H9 (cell line): ENCODE data around the gene C3. TPM values are rescaled to one million over a fixed set of nuclear protein-coding genes. Genes with fewer than 3 reads are reported as not detected.

ENCODE experiments used
- DNase-seq: peaks from one replicate; pipeline ENCODE4 v3.0.0-alpha.2; 2017
- H2AFZ ChIP-seq: one replicate; pipeline ENCODE4 v1.6.1; 2013; ENCODE audit warnings: mild to moderate bottlenecking, low read length, control low read depth, moderate library complexity
- H2AK5ac ChIP-seq: 2 replicates; pipeline ENCODE4 v1.6.1; 2013; ENCODE audit warnings: low read length, control low read depth, mixed read lengths; ENCODE audit not compliant: insufficient read length
- H2BK120ac ChIP-seq: one replicate; pipeline ENCODE4 v1.6.1; 2013; ENCODE audit warnings: low read depth, mild to moderate bottlenecking, low read length, control low read depth, inconsistent platforms; ENCODE audit not compliant: poor library complexity, severe bottlenecking
- H2BK12ac ChIP-seq: 2 replicates; pipeline ENCODE4 v1.6.1; 2013; ENCODE audit warnings: low read length, control low read depth, mixed read lengths, low read depth; ENCODE audit not compliant: insufficient read length
- H2BK15ac ChIP-seq: 2 replicates; pipeline ENCODE4 v1.6.1; 2013; ENCODE audit warnings: low read depth, low read length, control low read depth
- H2BK20ac ChIP-seq: one replicate; pipeline ENCODE4 v1.6.1; 2013; ENCODE audit warnings: low read depth, mild to moderate bottlenecking, low read length, control low read depth, inconsistent platforms; ENCODE audit not compliant: poor library complexity, severe bottlenecking
- H2BK5ac ChIP-seq: 2 replicates; pipeline ENCODE4 v1.6.1; 2013; ENCODE audit warnings: low read length, control low read depth, mixed read lengths; ENCODE audit not compliant: insufficient read length
- H3K14ac ChIP-seq: 2 replicates; pipeline ENCODE4 v1.6.1; 2013; ENCODE audit warnings: low read length, control low read depth; ENCODE audit not compliant: insufficient read depth
- H3K18ac ChIP-seq: 2 replicates; pipeline ENCODE4 v1.6.1; 2013; ENCODE audit warnings: low read depth, mild to moderate bottlenecking, mixed read lengths, low read length, control low read depth; ENCODE audit not compliant: insufficient read length
- H3K23ac ChIP-seq: 2 replicates; pipeline ENCODE4 v1.6.1; 2013; ENCODE audit warnings: low read length, control low read depth, mixed read lengths, low read depth; ENCODE audit not compliant: insufficient read length
- H3K23me2 ChIP-seq: 2 replicates; pipeline ENCODE4 v1.6.1; 2013; ENCODE audit warnings: low read depth, mild to moderate bottlenecking, mixed read lengths, low read length, control low read depth; ENCODE audit not compliant: insufficient read length, poor library complexity, severe bottlenecking
- H3K27ac ChIP-seq: 2 replicates; pipeline ENCODE4 v1.5.1; 2013; ENCODE audit warnings: low read length, control low read depth, mixed read lengths, low read depth; ENCODE audit not compliant: insufficient read length
- H3K27me3 ChIP-seq: 2 replicates; pipeline ENCODE4 v1.6.1; 2013; ENCODE audit warnings: low read length, control low read depth, inconsistent platforms; ENCODE audit not compliant: insufficient read depth
- H3K4ac ChIP-seq: 2 replicates; pipeline ENCODE4 v1.6.1; 2013; ENCODE audit warnings: low read depth, mild to moderate bottlenecking, control low read depth, inconsistent platforms, low read length, moderate library complexity
- H3K4me1 ChIP-seq: 2 replicates; pipeline ENCODE4 v1.6.1; 2013; ENCODE audit warnings: low read length, control low read depth, inconsistent platforms; ENCODE audit not compliant: insufficient read depth
- H3K4me2 ChIP-seq: 2 replicates; pipeline ENCODE4 v1.6.1; 2013; ENCODE audit warnings: low read length, control low read depth, mixed read lengths; ENCODE audit not compliant: insufficient read length, insufficient read depth
- H3K56ac ChIP-seq: 2 replicates; pipeline ENCODE4 v1.6.1; 2013; ENCODE audit warnings: low read depth, mild to moderate bottlenecking, mixed read lengths, low read length, control low read depth; ENCODE audit not compliant: insufficient read length
- H3K79me1 ChIP-seq: 2 replicates; pipeline ENCODE4 v1.6.1; 2013; ENCODE audit warnings: low read depth, mild to moderate bottlenecking, moderate library complexity, low read length, control low read depth, inconsistent platforms; ENCODE audit not compliant: insufficient read depth, poor library complexity, severe bottlenecking
- H3K79me2 ChIP-seq: 2 replicates; pipeline ENCODE4 v1.6.1; 2013; ENCODE audit warnings: low read length, control low read depth, inconsistent platforms; ENCODE audit not compliant: insufficient read depth
- H3K9ac ChIP-seq: 2 replicates; pipeline ENCODE4 v1.6.1; 2013; ENCODE audit warnings: low read length, control low read depth, mixed read lengths; ENCODE audit not compliant: insufficient read length; ENCODE audit errors: extremely low read depth
- H3K9me3 ChIP-seq: one replicate; pipeline ENCODE4 v1.6.1; 2013; ENCODE audit warnings: low read depth, low read length, inconsistent platforms; ENCODE audit not compliant: control insufficient read depth
- H3T11ph ChIP-seq: one replicate; pipeline ENCODE4 v1.6.1; 2013; ENCODE audit warnings: mild to moderate bottlenecking, low read length, control low read depth, inconsistent platforms
- H4K20me1 ChIP-seq: one replicate; pipeline ENCODE4 v1.6.1; 2013; ENCODE audit not compliant: control insufficient read depth, insufficient read length, insufficient read depth
- H4K5ac ChIP-seq: 2 replicates; pipeline ENCODE4 v1.6.1; 2013; ENCODE audit warnings: low read depth, mild to moderate bottlenecking, mixed read lengths, low read length, control low read depth; ENCODE audit not compliant: insufficient read length
- H4K8ac ChIP-seq: replicated peaks from 2 replicates; pipeline ENCODE4 v1.6.1; 2013; ENCODE audit warnings: low read length, control low read depth, mixed read lengths, low read depth; ENCODE audit not compliant: insufficient read length
- H4K91ac ChIP-seq: 2 replicates; pipeline ENCODE4 v1.6.1; 2013; ENCODE audit warnings: low read depth, mild to moderate bottlenecking, moderate library complexity, mixed read lengths, low read length, control low read depth; ENCODE audit not compliant: insufficient read length
- H3K27ac Mint-ChIP-seq, 3 experiments: 2 replicates in 2 of 3; 3 replicates in 1 of 3; pipeline ENCODE4 v1.8.0; 2020 to 2021; ENCODE audit warnings: mixed read lengths in 3 of 3, mild to moderate bottlenecking in 1 of 3, moderate library complexity in 1 of 3
- H3K27me3 Mint-ChIP-seq: 2 replicates; pipeline ENCODE4 v1.8.0; 2021; ENCODE audit warnings: low read depth, mild to moderate bottlenecking, moderate library complexity, mixed read lengths
- H3K36me3 Mint-ChIP-seq, 3 experiments: 2 replicates in 2 of 3; 3 replicates in 1 of 3; pipeline ENCODE4 v1.8.0; 2020 to 2021; ENCODE audit warnings: low read depth in 3 of 3, mixed read lengths in 3 of 3; ENCODE audit not compliant: insufficient read depth in 1 of 3
- H3K4me1 Mint-ChIP-seq, 2 experiments: 2 replicates each; pipeline ENCODE4 v1.8.0; 2020; ENCODE audit warnings: mixed read lengths in 2 of 2
- H3K4me3 Mint-ChIP-seq, 2 experiments: 2 replicates in 1 of 2; 3 replicates in 1 of 2; pipeline ENCODE4 v1.8.0; 2020 to 2021; ENCODE audit warnings: mild to moderate bottlenecking in 2 of 2, mixed read lengths in 2 of 2, moderate library complexity in 1 of 2
- H3K9me3 Mint-ChIP-seq, 2 experiments: 2 replicates in 1 of 2; 3 replicates in 1 of 2; pipeline ENCODE4 v1.8.0; 2020; ENCODE audit warnings: mild to moderate bottlenecking in 2 of 2, mixed read lengths in 2 of 2, moderate library complexity in 1 of 2
- WGBS: extraction: QIAGEN DNeasy Blood & Tissue Kit; methylation state at CpG from one replicate; pipeline ENCODE4 v1.1.7; 2013; ENCODE audit warnings: missing lambda C conversion rate, low lambda C conversion rate, mixed read lengths; ENCODE audit not compliant: insufficient read length; ENCODE audit errors: extremely low coverage; 5-methylcytosine and 5-hydroxymethylcytosine counted together
- total RNA-seq: library from RNA; stranded (reverse); gene quantifications from 2 replicates; pipeline ENCODE4 v1.2.1, GENCODE V29; 2021
- TF ChIP-seq, protein P1 (sequence below): fragments of 200-600 bp; sonication (generic); conservative IDR thresholded peaks from 3 replicates; pipeline ENCODE4 v1.8.0; 2021; ENCODE audit warnings: antibody characterized with exemption, mild to moderate bottlenecking

C3 gene
- total RNA-seq, 1 experiment from 2014 or later: 5.9 TPM

DNA sequence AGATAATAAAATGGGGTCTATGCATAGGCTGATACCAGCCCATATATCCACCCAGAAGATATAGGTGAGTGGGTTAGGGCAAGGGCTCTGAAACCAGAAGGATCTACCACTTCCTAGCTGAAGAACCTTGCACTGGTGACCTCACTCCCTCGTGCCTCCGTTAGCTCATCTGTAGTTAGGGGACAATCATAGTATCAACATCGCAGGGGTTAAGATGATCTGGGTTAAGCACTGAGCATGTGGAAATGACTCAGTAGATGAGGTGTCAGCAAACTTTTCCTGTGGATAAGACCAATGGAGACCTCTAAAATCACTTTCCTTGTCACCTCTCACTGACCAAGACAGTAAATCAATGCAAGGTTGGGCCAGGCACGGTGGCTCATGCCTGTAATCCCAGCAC, 81.0 kb downstream of the C3 start:
- Histone ChIP-seq H3K9ac (no peak overlapping the region), H2AFZ (no peak overlapping the region), H3K4me2 (no peak overlapping the region), H3K18ac (no peak overlapping the region), H4K5ac (no peak overlapping the region), H3T11ph (no peak overlapping the region), H3K23ac (no peak overlapping the region), H3K56ac (no peak overlapping the region), H3K23me2 (no peaks in the 10 kb centered on the region), H2BK120ac (no peak overlapping the region), H2BK12ac (no peak overlapping the region), H3K79me1 (no peaks in the 10 kb centered on the region), H2BK20ac (no peak overlapping the region), H3K4me1 (no peaks in the 10 kb centered on the region), H3K4ac (no peak overlapping the region), H4K20me1 (no peaks in the 10 kb centered on the region), H3K27me3 (no peaks in the 10 kb centered on the region), H3K14ac (no peak overlapping the region), H4K8ac (no peak overlapping the region), H4K91ac (no peak overlapping the region), H2AK5ac (no peak overlapping the region), H3K79me2 (no peaks in the 10 kb centered on the region), H3K9me3 (no peaks in the 10 kb centered on the region), H2BK5ac (no peak overlapping the region), H3K27ac (no peak overlapping the region), H2BK15ac (no peak overlapping the region)
- Mint-ChIP-seq H3K36me3 (peaks cover 0 to 1% (median 0%) of the 10 kb centered on the region in 3 experiments; a peak in 1 of 7 replicates), H3K4me1 (no peaks in the 10 kb centered on the region), H3K4me3 (no peak overlapping the region), H3K27ac (no peak overlapping the region), H3K9me3 (peaks cover 4 to 49% of the 10 kb centered on the region in 2 experiments), H3K27me3 (peaks cover 3% of the 10 kb centered on the region)
- TF ChIP-seq, protein P1, sequence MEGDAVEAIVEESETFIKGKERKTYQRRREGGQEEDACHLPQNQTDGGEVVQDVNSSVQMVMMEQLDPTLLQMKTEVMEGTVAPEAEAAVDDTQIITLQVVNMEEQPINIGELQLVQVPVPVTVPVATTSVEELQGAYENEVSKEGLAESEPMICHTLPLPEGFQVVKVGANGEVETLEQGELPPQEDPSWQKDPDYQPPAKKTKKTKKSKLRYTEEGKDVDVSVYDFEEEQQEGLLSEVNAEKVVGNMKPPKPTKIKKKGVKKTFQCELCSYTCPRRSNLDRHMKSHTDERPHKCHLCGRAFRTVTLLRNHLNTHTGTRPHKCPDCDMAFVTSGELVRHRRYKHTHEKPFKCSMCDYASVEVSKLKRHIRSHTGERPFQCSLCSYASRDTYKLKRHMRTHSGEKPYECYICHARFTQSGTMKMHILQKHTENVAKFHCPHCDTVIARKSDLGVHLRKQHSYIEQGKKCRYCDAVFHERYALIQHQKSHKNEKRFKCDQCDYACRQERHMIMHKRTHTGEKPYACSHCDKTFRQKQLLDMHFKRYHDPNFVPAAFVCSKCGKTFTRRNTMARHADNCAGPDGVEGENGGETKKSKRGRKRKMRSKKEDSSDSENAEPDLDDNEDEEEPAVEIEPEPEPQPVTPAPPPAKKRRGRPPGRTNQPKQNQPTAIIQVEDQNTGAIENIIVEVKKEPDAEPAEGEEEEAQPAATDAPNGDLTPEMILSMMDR: no peak
- WGBS: no CpG with 5 or more reads among the region's 4 CpGs
- no peak for DNase-seq
